NCI-H2196 (cell line): ENCODE results near the gene ELK3.
A peak's percentile ranks its signal among the peaks of the same experiment; 100 is the strongest.

Experiments
- DNase-seq: peaks from one replicate; lab custom pipeline; 2025; ENCODE audit not compliant: unreplicated experiment; lab: John Stamatoyannopoulos, UW

ELK3 gene

GRCh38 chr12:96211988-96212387 is 17.8 kb downstream of the ELK3 start:
- no peak for DNase-seq

- DNase-seq = no peak
Observed at GRCh38 chr12:96212456-96213375, 18.5 kb downstream of the ELK3 start.

GRCh38 chr12:96213869-96214268 is 19.7 kb downstream of the ELK3 start:
- no peak for DNase-seq

- DNase-seq = no peak
Observed at GRCh38 chr12:96215919-96216273, 21.7 kb downstream of the ELK3 start.

- no peak for DNase-seq
Observed at GRCh38 chr12:96218989-96219678, 25.0 kb downstream of the ELK3 start.

GRCh38 chr12:96219700-96220206 is 25.6 kb downstream of the ELK3 start:
- DNase-seq = peak; percentile 37

GRCh38 chr12:96220902-96221301 is 26.7 kb downstream of the ELK3 start:
- no peak for DNase-seq

GRCh38 chr12:96221391-96221790 is 27.2 kb downstream of the ELK3 start:
- no peak for DNase-seq

GRCh38 chr12:96223411-96224218 is 29.4 kb downstream of the ELK3 start:
- DNase-seq = no peak

GRCh38 chr12:96224219-96224615 is 30.0 kb downstream of the ELK3 start:
- no peak for DNase-seq

GRCh38 chr12:96225044-96225855 is 31.1 kb downstream of the ELK3 start:
- DNase-seq = no peak

GRCh38 chr12:96225994-96226399 is 31.8 kb downstream of the ELK3 start:
- DNase-seq = no peak

- no peak for DNase-seq
Observed at GRCh38 chr12:96226401-96226800, 32.2 kb downstream of the ELK3 start.

GRCh38 chr12:96226801-96227348 is 32.7 kb downstream of the ELK3 start:
- DNase-seq = no peak

GRCh38 chr12:96227365-96228106 is 33.4 kb downstream of the ELK3 start:
- no peak for DNase-seq

- no peak for DNase-seq
Observed at GRCh38 chr12:96228566-96229248, 34.5 kb downstream of the ELK3 start.

GRCh38 chr12:96230646-96231045 is 36.5 kb downstream of the ELK3 start:
- DNase-seq = no peak

- DNase-seq = no peak
Observed at GRCh38 chr12:96233168-96233567, 39.0 kb downstream of the ELK3 start.

- DNase-seq = peak; percentile 36
Observed at GRCh38 chr12:96233939-96234461, 39.8 kb downstream of the ELK3 start.
